HG02840 (cell line): Measurements from ENCODE around the gene RAG2.

ENCODE experiments used
- ATAC-seq: cut with Tn5 transposase; IDR thresholded peaks from one replicate; pipeline ENCODE4 v1.9.1; 2021; ENCODE audit warnings: mild to moderate bottlenecking, moderate library complexity, moderate number of reproducible peaks; ENCODE audit not compliant: unreplicated experiment, low FRiP score

Gene RAG2

DNA sequence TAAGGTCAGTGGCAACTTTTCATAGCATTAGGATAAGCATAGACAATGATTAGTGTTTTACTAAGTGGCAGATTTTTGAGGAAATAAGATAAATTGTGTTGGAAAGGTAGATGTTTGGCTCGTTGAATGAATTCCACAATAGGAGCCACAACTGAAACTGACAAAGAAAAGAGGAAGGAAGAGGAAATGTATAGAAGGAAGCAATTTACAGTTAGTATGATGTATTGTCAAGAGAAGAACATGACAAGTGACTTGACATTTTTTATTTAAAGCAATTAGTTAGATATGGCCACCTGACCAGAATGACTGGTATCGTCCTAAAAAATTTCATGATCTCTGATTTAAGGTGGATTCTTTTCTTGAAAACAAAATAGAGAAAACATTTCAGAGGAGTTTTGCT, 3.1 kb upstream of the RAG2 start:
- ATAC-seq: no peak

GRCh38 chr11:36600180-36600579, 2.1 kb upstream of the RAG2 start:
- ATAC-seq: no peak

- no peak for ATAC-seq
Observed at GRCh38 chr11:36596880-36597279, 1.2 kb downstream of the RAG2 start.

DNA sequence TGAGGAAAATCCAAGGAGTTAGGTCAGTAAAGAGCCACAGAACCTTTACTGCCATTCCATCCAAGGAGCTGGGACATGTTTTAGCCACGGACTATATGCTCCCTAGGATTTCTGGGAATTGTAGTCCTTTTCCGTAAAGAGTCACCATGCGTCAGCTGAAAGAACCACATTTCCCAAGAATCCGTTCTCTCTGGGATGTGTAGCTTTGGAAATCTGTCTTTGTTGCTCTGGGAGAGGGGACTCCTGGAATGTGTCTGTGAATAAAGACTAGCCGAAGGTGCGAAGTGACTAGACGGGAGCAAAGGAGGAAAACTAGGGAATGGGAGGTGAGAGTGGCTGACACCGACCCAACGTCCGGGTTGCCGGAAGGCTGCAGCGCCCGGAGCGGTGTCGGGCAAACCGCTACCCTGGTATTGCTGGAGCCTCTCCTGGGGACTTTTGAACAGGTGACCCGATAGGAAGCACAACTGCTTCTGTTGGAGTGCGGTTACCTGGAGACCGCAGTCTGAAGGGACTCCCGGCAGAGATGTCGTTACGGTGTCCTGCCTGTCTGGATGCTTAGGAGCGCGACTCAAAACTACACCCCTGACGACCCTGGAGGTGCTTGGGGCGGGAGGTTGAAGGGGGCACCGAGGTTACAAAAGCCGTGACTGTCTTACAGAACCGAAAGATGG, 3.6 kb downstream of the RAG2 start, which contains the start of gene IFTAP:
IFTAP (plus strand) TSS at position 187 of the 674 bp plus-strand sequence. CDS start 15,602 bp downstream, outside the sequence.
- ATAC-seq: no peak

GRCh38 chr11:36591433-36591832, 6.6 kb downstream of the RAG2 start:
- ATAC-seq: no peak

- no peak for ATAC-seq
Observed at GRCh38 chr11:36590513-36590912, 7.5 kb downstream of the RAG2 start.

DNA sequence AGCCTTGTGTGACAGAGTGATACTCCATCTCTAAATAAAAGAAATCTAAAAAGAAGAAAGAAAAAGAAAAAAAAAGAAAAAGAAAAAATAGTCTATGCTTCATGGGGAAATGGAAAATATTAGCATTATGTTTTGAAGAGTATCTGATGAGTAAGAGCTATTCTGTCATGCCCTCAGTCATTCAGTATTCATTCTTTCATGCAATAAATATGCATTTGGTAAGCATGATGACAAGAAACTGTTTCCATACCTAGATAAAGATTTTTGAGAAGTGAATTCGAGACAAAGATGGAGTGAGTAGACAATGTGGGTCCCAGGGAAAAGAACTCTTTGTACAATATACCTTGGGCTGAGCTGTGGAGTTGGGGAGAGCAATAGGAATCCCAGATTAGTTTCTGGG, 9.9 kb downstream of the RAG2 start:
- ATAC-seq: no peak

- ATAC-seq: no peak
Observed at GRCh38 chr11:36586543-36586942, 11.5 kb downstream of the RAG2 start.

- ATAC-seq: no peak
Observed at GRCh38 chr11:36583667-36584066, 14.4 kb downstream of the RAG2 start.

GRCh38 chr11:36581536-36581935, 16.5 kb downstream of the RAG2 start:
- no peak for ATAC-seq

GRCh38 chr11:36578458-36578857, 19.6 kb downstream of the RAG2 start:
- no peak for ATAC-seq

DNA sequence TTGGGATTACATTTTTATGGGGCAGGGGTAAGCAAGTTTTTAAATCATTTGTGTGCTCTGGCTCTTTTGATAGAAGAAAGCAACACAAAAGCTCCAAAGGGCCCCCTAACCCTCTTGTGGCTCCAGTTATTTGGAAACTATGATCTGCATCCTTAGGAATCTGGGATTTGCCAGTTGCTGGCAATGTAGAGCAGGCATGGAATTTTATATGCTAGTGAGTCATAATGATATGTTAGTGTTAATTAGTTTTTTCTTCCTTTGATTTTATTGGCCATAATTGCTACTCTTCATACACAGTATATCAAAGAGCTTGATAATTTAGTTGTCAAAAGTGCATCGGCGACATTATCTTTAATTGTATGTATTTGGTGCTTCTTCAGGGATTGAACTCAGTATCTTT, 20.2 kb downstream of the RAG2 start:
- ATAC-seq: no peak

- ATAC-seq: no peak
Observed at GRCh38 chr11:36577373-36577772, 20.7 kb downstream of the RAG2 start.

DNA sequence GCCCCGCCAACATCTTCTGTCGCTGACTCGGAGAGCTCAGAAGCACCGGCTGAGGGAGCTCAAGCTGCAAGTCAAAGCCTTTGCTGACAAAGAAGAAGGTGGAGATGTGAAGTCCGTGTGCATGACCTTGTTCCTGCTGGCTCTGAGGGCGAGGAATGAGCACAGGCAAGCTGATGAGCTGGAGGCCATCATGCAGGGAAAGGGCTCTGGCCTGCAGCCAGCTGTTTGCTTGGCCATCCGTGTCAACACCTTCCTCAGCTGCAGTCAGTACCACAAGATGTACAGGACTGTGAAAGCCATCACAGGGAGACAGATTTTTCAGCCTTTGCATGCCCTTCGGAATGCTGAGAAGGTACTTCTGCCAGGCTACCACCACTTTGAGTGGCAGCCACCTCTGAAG, 23.6 kb downstream of the RAG2 start:
- no peak for ATAC-seq

DNA sequence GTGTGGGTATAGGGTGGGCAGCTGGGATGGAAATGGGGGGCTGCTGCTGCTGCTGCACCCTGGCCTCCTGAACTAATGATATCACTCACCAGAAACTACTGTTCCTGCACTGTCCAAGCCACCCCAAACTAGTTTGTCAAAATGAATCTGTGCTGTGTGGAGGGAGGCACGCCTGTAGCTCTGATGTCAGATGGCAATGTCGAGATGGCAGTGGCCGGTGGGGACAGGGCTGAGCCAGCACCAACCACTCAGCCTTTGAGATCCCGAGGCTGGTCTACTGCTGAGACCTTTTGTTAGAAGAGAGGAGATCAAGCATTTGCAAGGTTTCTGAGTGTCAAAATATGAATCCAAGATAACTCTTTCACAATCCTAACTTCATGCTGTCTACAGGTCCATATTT, 28.9 kb downstream of the RAG2 start:
- no peak for ATAC-seq

DNA sequence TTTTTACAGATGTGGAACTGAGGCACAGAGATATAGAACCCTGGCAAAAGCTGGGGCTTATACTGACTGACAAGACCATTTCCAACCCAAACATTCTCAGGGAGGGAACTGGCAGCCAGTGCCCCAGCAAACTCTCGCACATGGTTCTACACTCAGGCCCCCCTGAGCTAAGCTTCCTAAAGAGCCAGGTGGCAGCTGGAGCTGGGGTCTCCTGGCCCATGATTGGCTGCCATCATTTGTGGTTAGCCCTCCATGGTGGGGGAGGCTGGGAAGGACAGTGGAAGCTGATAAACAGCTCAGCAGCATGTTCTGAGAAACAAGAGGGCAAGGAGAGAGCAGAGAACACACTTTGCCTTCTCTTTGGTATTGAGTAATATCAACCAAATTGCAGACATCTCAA, 30.3 kb downstream of the RAG2 start, which contains the start of gene RAG1:
RAG1 (plus strand) TSS at position 314 of the 400 bp plus-strand sequence. CDS start 5,298 bp downstream, outside the sequence.
- ATAC-seq: no peak

DNA sequence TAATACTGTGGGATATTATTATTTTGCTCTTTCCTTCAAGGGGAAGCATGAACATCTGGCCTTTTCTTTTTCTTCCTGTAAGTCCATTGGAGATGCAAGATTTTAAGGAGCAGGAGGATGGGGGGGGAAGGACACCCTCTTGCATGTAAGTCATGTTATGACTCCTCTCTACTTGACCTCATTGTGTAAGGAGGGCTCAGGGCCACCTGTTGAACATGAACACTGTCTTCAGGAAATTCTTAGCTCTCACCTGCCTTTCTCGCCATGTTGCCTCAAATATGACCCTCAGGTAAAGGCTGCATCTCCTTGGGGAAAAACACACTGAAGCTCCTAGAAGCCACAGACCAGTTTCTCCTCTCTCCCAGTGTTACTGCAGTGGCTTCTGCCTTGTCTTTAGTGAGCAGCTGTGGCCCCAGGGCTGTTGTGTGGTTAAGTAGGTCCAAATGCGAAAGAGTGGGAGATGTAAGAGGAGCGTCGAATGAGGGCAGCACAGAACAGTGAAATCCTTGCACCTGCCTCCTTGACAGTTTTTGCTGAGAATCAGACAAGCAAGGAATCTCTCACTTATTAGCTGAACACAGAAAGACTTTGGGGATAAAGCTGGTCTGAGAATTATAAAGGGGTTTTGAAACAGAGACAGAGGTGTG, 31.5 kb downstream of the RAG2 start:
- no peak for ATAC-seq

- no peak for ATAC-seq
Observed at GRCh38 chr11:36565031-36565610, 32.9 kb downstream of the RAG2 start.

- no peak for ATAC-seq
Observed at GRCh38 chr11:36564376-36565030, 33.5 kb downstream of the RAG2 start.

DNA sequence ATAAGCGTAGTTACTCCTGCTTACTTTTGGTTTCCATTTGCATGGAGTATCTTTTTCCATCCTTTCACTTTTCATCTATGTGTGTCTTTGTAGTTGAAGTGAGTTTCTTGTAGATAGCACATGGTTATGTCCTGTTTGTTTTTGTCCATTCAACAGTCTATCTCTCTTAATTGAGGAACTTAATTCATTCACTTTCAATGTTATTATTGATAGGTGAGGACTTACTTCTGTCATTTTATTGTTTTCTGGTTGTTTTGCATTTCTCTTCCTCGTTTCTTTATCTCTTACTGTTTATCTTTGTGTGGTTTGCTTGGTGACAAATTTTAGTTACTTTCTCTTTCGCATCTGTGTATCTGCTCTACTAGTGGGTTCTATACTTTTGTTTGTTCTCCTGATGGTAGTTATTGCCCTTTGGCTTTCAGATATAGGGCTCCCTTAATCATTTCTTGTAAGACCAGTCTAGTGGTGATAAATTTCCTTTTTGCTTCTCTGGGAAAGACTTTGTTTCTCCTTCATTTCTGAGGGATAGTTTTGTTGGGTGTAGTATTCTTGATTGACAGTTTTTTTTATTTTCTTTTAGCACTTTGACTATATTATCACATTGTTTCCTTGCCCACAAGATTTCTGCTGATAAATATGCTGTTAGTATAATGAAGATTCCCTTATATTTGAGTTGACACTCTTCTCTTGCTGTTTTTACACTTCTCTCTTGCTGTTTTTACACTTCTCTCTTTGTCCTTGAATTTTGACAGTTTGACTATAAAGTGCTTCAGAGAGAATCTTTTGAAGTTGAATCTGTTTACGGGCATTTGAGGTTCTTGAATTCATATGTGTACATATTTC, 39.2 kb downstream of the RAG2 start:
- ATAC-seq: no peak
